Activated CD8-positive, alpha-beta T cell treated with anti-CD3 and anti-CD28 coated beads for 36 hours (primary cell): ENCODE measurements around the gene BICD1. TPM values are rescaled to one million over a fixed set of nuclear protein-coding genes. Genes with fewer than 3 reads are reported as not detected.

Experiments used
- ATAC-seq: fragments of 200-7000 bp; cut with Tn5 transposase; one replicate; pipeline ENCODE4 v1.10.0; 2021; ENCODE audit warnings: mild to moderate bottlenecking, moderate library complexity
- CTCF ChIA-PET: fragments of 350-600 bp; sonication (Branson Sonifier 250); formaldehyde crosslinking; loops from one replicate; lab custom pipeline; 2021; ENCODE audit warnings: antibody characterized with exemption; lab: Charles Lee
- POLR2A ChIA-PET: fragments of 350-600 bp; sonication (Branson Sonifier 250); formaldehyde crosslinking; loops from one replicate; lab custom pipeline; 2021; ENCODE audit warnings: antibody characterized with exemption; lab: Charles Lee
- DNase-seq: peaks from one replicate; pipeline ENCODE4 v3.0.0-alpha.2; 2020
- H3K27ac Mint-ChIP-seq: one replicate; pipeline ENCODE4 v1.8.0; 2021; ENCODE audit warnings: mild to moderate bottlenecking, mixed read lengths
- H3K27me3 Mint-ChIP-seq: one replicate; pipeline ENCODE4 v1.8.0; 2021; ENCODE audit warnings: mixed read lengths
- H3K36me3 Mint-ChIP-seq: one replicate; pipeline ENCODE4 v1.8.0; 2021; ENCODE audit warnings: low read depth, mixed read lengths
- H3K4me1 Mint-ChIP-seq: one replicate; pipeline ENCODE4 v1.8.0; 2021; ENCODE audit warnings: low read depth, mixed read lengths
- H3K4me3 Mint-ChIP-seq: one replicate; pipeline ENCODE4 v1.8.0; 2021; ENCODE audit warnings: mild to moderate bottlenecking, moderate library complexity, mixed read lengths
- H3K9me3 Mint-ChIP-seq: one replicate; pipeline ENCODE4 v1.8.0; 2021; ENCODE audit warnings: mixed read lengths
- CTCF ChIP-seq: fragments of 200-600 bp; IDR thresholded peaks from one replicate; pipeline ENCODE4 v1.8.0; 2022; ENCODE audit warnings: antibody characterized with exemption, mild to moderate bottlenecking
- intact Hi-C: fragments of 100-400 bp; cut with micrococcal nuclease; formaldehyde crosslinking; loops from one replicate; pipeline ENCODE4 v1.10.0; 2022
- total RNA-seq, 2 experiments: library from RNA; stranded (reverse); gene quantifications; one replicate each; pipeline ENCODE4 v1.2.3, GENCODE V29; 2021

The BICD1 gene
- total RNA-seq, 2 experiments from 2014 or later = 12.5 to 13.2 TPM

GRCh38 chr12:32293808-32294419 is 187.3 kb downstream of the BICD1 start:
- Mint-ChIP-seq H3K4me1 (no peaks in the 10 kb centered on the region), H3K4me3 (no peak overlapping the region), H3K9me3 (peaks cover 1% of the 10 kb centered on the region), H3K27me3 (no peaks in the 10 kb centered on the region), H3K27ac (no peak overlapping the region), H3K36me3 (peaks cover 1% of the 10 kb centered on the region)
- no peak for ATAC-seq
- intact Hi-C loops = no loop called here
- no peak for DNase-seq
- ChIA-PET CTCF (interaction anchor here (0.9 to 1.6 kb wide), 2 partner anchors 335 to 641 kb away, joined by 3 to 4 read pairs; partner anchors contain the start of gene RESF1), POLR2A (interaction anchor here (0.5 kb wide), 1 partner anchor 463 kb away, joined by 3 read pairs; no protein-coding TSS in a partner anchor)
- no peak for TF ChIP-seq CTCF

- H3K9me3 Mint-ChIP-seq = no peaks in the 10 kb centered on the region
- no peak for TF ChIP-seq CTCF
- CTCF ChIA-PET = no interaction called here
- H3K27me3 Mint-ChIP-seq = no peaks in the 10 kb centered on the region
- intact Hi-C loops = no loop called here
- POLR2A ChIA-PET = no interaction called here
- H3K36me3 Mint-ChIP-seq = peaks cover 1% of the 10 kb centered on the region
- no peak overlapping the region for H3K27ac Mint-ChIP-seq
- ATAC-seq (no peak), DNase-seq (no peak)
- no peak overlapping the region for H3K4me3 Mint-ChIP-seq
- H3K4me1 Mint-ChIP-seq = no peaks in the 10 kb centered on the region
Observed at GRCh38 chr12:32296567-32296966, 189.9 kb downstream of the BICD1 start.

GRCh38 chr12:32298917-32299316 is 192.3 kb downstream of the BICD1 start:
- no peak overlapping the region for H3K4me3 Mint-ChIP-seq
- TF ChIP-seq CTCF = no peak
- ATAC-seq (no peak), DNase-seq (no peak)
- H3K9me3 Mint-ChIP-seq = no peaks in the 10 kb centered on the region
- H3K4me1 Mint-ChIP-seq = no peaks in the 10 kb centered on the region
- ChIA-PET POLR2A (interaction anchor here (0.6 kb wide), 1 partner anchor 491 kb away, joined by 3 read pairs; no protein-coding TSS in a partner anchor), CTCF (interaction anchor here (1.0 to 1.4 kb wide), 2 partner anchors 14 to 236 kb away, joined by 3 to 4 read pairs; no protein-coding TSS in a partner anchor)
- H3K36me3 Mint-ChIP-seq = peaks cover under 1% of the 10 kb centered on the region
- intact Hi-C loops = no loop called here
- no peak overlapping the region for H3K27ac Mint-ChIP-seq
- H3K27me3 Mint-ChIP-seq = no peaks in the 10 kb centered on the region

- ATAC-seq (no peak), DNase-seq (no peak)
- no peaks in the 10 kb centered on the region for H3K27me3 Mint-ChIP-seq
- POLR2A ChIA-PET = no interaction called here
- no peak overlapping the region for H3K4me3 Mint-ChIP-seq
- H3K27ac Mint-ChIP-seq = no peak overlapping the region
- H3K4me1 Mint-ChIP-seq = no peaks in the 10 kb centered on the region
- no peak for TF ChIP-seq CTCF
- H3K9me3 Mint-ChIP-seq = no peaks in the 10 kb centered on the region
- CTCF ChIA-PET = no interaction called here
- intact Hi-C loops = loop anchor here (5.0 kb wide), 1 partner anchor 239 kb away; no protein-coding TSS in a partner anchor
- H3K36me3 Mint-ChIP-seq = no peaks in the 10 kb centered on the region
Observed at GRCh38 chr12:32301216-32301615, 194.6 kb downstream of the BICD1 start.
